ENCODE results near the gene SP9.

GRCh38 chr2:174334781-174335251, at the start of gene SP9:
- TF ChIP-seq POLR2A (IDR thresholded peaks at IDR 0.05; ENCODE audit: low read length) (peak; percentile 82), CEBPB (IDR thresholded peaks at IDR 0.05) (no peak), PBX3 (IDR thresholded peaks at IDR 0.05) (no peak), CHD4 (IDR thresholded peaks at IDR 0.05; ENCODE audit: borderline replicate concordance) (no peak)
- TF ChIP-seq, protein P1, sequence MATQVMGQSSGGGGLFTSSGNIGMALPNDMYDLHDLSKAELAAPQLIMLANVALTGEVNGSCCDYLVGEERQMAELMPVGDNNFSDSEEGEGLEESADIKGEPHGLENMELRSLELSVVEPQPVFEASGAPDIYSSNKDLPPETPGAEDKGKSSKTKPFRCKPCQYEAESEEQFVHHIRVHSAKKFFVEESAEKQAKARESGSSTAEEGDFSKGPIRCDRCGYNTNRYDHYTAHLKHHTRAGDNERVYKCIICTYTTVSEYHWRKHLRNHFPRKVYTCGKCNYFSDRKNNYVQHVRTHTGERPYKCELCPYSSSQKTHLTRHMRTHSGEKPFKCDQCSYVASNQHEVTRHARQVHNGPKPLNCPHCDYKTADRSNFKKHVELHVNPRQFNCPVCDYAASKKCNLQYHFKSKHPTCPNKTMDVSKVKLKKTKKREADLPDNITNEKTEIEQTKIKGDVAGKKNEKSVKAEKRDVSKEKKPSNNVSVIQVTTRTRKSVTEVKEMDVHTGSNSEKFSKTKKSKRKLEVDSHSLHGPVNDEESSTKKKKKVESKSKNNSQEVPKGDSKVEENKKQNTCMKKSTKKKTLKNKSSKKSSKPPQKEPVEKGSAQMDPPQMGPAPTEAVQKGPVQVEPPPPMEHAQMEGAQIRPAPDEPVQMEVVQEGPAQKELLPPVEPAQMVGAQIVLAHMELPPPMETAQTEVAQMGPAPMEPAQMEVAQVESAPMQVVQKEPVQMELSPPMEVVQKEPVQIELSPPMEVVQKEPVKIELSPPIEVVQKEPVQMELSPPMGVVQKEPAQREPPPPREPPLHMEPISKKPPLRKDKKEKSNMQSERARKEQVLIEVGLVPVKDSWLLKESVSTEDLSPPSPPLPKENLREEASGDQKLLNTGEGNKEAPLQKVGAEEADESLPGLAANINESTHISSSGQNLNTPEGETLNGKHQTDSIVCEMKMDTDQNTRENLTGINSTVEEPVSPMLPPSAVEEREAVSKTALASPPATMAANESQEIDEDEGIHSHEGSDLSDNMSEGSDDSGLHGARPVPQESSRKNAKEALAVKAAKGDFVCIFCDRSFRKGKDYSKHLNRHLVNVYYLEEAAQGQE (IDR thresholded peaks at IDR 0.05) = no peak
- TF ChIP-seq, protein P2, sequence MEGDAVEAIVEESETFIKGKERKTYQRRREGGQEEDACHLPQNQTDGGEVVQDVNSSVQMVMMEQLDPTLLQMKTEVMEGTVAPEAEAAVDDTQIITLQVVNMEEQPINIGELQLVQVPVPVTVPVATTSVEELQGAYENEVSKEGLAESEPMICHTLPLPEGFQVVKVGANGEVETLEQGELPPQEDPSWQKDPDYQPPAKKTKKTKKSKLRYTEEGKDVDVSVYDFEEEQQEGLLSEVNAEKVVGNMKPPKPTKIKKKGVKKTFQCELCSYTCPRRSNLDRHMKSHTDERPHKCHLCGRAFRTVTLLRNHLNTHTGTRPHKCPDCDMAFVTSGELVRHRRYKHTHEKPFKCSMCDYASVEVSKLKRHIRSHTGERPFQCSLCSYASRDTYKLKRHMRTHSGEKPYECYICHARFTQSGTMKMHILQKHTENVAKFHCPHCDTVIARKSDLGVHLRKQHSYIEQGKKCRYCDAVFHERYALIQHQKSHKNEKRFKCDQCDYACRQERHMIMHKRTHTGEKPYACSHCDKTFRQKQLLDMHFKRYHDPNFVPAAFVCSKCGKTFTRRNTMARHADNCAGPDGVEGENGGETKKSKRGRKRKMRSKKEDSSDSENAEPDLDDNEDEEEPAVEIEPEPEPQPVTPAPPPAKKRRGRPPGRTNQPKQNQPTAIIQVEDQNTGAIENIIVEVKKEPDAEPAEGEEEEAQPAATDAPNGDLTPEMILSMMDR (IDR thresholded peaks at IDR 0.05) = no peak
